Natural killer cell (primary cell): Measurements from ENCODE around the gene STX10. TPM values are rescaled to one million over a fixed set of nuclear protein-coding genes. Genes with fewer than 3 reads are reported as not detected.

Source experiments
- ATAC-seq, 3 donors: fragments of 150-1000 bp in 2 of 3; fragments of 200-7000 bp in 1 of 3; cut with Tn5 transposase; 1 replicate in 1 of 3; 2 replicates in 2 of 3; pipeline ENCODE4 v1.10.0; 2021; ENCODE audit warnings: mild to moderate bottlenecking in 2 of 3, moderate library complexity in 2 of 3
- DNase-seq, 2 donors: peaks; one replicate each; pipeline versions ENCODE4 v3.0.0 to v3.0.0-alpha.2; 2013 to 2021; ENCODE audit warnings: mixed read lengths in 1 of 2
- H3K27ac ChIP-seq: one replicate; pipeline ENCODE4 v1.5.1; 2013; ENCODE audit warnings: mild to moderate bottlenecking, low read length
- H3K27me3 ChIP-seq: one replicate; pipeline ENCODE4 v1.6.1; 2013; ENCODE audit warnings: low read length; ENCODE audit not compliant: control insufficient read depth, insufficient read depth
- H3K36me3 ChIP-seq: one replicate; pipeline ENCODE4 v1.6.1; 2013; ENCODE audit warnings: low read length; ENCODE audit not compliant: control insufficient read depth, insufficient read depth
- H3K4me1 ChIP-seq: one replicate; pipeline ENCODE4 v1.6.1; 2013; ENCODE audit warnings: low read length; ENCODE audit not compliant: control insufficient read depth, insufficient read depth
- H3K4me3 ChIP-seq: one replicate; pipeline ENCODE4 v1.5.1; 2013; ENCODE audit warnings: low read length
- H3K9me3 ChIP-seq: one replicate; pipeline ENCODE4 v1.6.1; 2013; ENCODE audit warnings: low read length; ENCODE audit not compliant: control insufficient read depth, insufficient read depth
- H3K27ac Mint-ChIP-seq, 2 donors: one replicate each; pipeline ENCODE4 v1.8.0; 2022; ENCODE audit warnings: mild to moderate bottlenecking in 2 of 2, mixed read lengths in 2 of 2, moderate library complexity in 1 of 2
- H3K27me3 Mint-ChIP-seq, 2 donors: one replicate each; pipeline ENCODE4 v1.8.0; 2022; ENCODE audit warnings: low read depth in 2 of 2, mixed read lengths in 2 of 2
- H3K36me3 Mint-ChIP-seq: one replicate; pipeline ENCODE4 v1.8.0; 2022; ENCODE audit warnings: mixed read lengths
- H3K4me1 Mint-ChIP-seq, 2 donors: one replicate each; pipeline ENCODE4 v1.8.0; 2022; ENCODE audit warnings: mixed read lengths in 2 of 2
- H3K4me3 Mint-ChIP-seq: one replicate; pipeline ENCODE4 v1.8.0; 2022; ENCODE audit warnings: mild to moderate bottlenecking, moderate library complexity, mixed read lengths
- H3K9me3 Mint-ChIP-seq, 2 donors: one replicate each; pipeline ENCODE4 v1.8.0; 2022; ENCODE audit warnings: mixed read lengths in 2 of 2
- CTCF ChIP-seq: fragments of 200-600 bp; IDR thresholded peaks from one replicate; pipeline ENCODE4 v1.8.0; 2022; ENCODE audit warnings: antibody characterized with exemption
- WGBS: methylation state at CpG from one replicate; pipeline ENCODE4 v1.1.7; 2013; ENCODE audit warnings: missing lambda C conversion rate; ENCODE audit not compliant: insufficient coverage; 5-methylcytosine and 5-hydroxymethylcytosine counted together
- intact Hi-C: fragments of 100-400 bp; cut with micrococcal nuclease; formaldehyde crosslinking; loops from one replicate; pipeline ENCODE4 v1.14.2; 2022
- total RNA-seq, 4 donors: library from RNA; stranded (reverse); fragments of 120-200 nt in 1 of 4; gene quantifications; one replicate each; pipeline versions ENCODE4 v1.2.3 to v1.2.4, GENCODE V29; 2013 to 2022

The STX10 gene
- total RNA-seq, 3 donors from 2014 or later (not counting 1 experiment from before 2014, with no cell fraction given) = 39.2 to 46.9 (median 42.0) TPM

- H3K36me3 Mint-ChIP-seq = no peaks in the 10 kb centered on the region
- peak overlapping the region; percentile 83 for H3K4me3 Mint-ChIP-seq
These were observed 31.6 kb downstream of the STX10 start for GRCh38 chr19:13118424-13119193.

GRCh38 chr19:13117772-13118423 lies 32.3 kb downstream of the STX10 start, which contains the start of gene NACC1:
Gene NACC1 (plus strand): TSS chr19:13118264. CDS start chr19:13135208, 16,944 bp downstream.
- Histone ChIP-seq H3K4me1 (peaks cover 65% of the 10 kb centered on the region), H3K36me3 (peaks cover 5% of the 10 kb centered on the region)

More at GRCh38 chr19:13118424-13119193, 31.6 kb downstream of the STX10 start:
- H3K4me1 ChIP-seq = peaks cover 71% of the 10 kb centered on the region
- WGBS = under 1% methylated on average over 57 of the region's 57 CpGs
- intact Hi-C loops = no loop called here
- H3K27ac ChIP-seq = peak overlapping the region; percentile 3
- H3K4me1 Mint-ChIP-seq = peaks cover 53 to 72% of the 10 kb centered on the region in 2 donors
- DNase-seq (peak in 1 of 2 donors; percentile 44), ATAC-seq (peak in 1 of 3 donors; percentile 1)
- H3K9me3 ChIP-seq = no peaks in the 10 kb centered on the region
- H3K4me3 ChIP-seq = peak overlapping the region; percentile 74
- peaks cover 5% of the 10 kb centered on the region for H3K36me3 ChIP-seq
- TF ChIP-seq CTCF = no peak
- H3K27me3 Mint-ChIP-seq = no peaks in the 10 kb centered on the region
- no peaks in the 10 kb centered on the region for H3K9me3 Mint-ChIP-seq
- H3K27ac Mint-ChIP-seq = peak overlapping the region; percentile 36 to 74
- H3K27me3 ChIP-seq = no peaks in the 10 kb centered on the region

GRCh38 chr19:13117176-13117771 lies 32.9 kb downstream of the STX10 start:
- intact Hi-C loops = loop anchor here (2.0 kb wide), 1 partner anchor 14 kb away; the partner anchor contains the start of gene LYL1
- TF ChIP-seq CTCF = no peak
- H3K4me3 ChIP-seq = peak overlapping the region; percentile 68
- no peaks in the 10 kb centered on the region for H3K9me3 ChIP-seq
- peak overlapping the region; percentile 88 to 93 for H3K27ac Mint-ChIP-seq
- H3K4me3 Mint-ChIP-seq = peak overlapping the region; percentile 99
- ATAC-seq (peak in 2 of 3 donors; percentile 3 to 9), DNase-seq (peak in 1 of 2 donors; percentile 64)
- 16% methylated on average over 20 of the region's 20 CpGs for WGBS
- peaks cover 45 to 59% of the 10 kb centered on the region in 2 donors for H3K4me1 Mint-ChIP-seq
- no peaks in the 10 kb centered on the region for H3K27me3 Mint-ChIP-seq
- H3K4me1 ChIP-seq = peaks cover 58% of the 10 kb centered on the region
- H3K9me3 Mint-ChIP-seq = no peaks in the 10 kb centered on the region
- no peaks in the 10 kb centered on the region for H3K27me3 ChIP-seq
- H3K36me3 Mint-ChIP-seq = no peaks in the 10 kb centered on the region
- peaks cover 5% of the 10 kb centered on the region for H3K36me3 ChIP-seq
- H3K27ac ChIP-seq = peak overlapping the region; percentile 41

More at GRCh38 chr19:13117772-13118423, 32.3 kb downstream of the STX10 start, which contains the start of gene NACC1:
- no peaks in the 10 kb centered on the region for H3K27me3 ChIP-seq
- no peaks in the 10 kb centered on the region for H3K9me3 ChIP-seq
- intact Hi-C loops = loop anchor here (2.0 kb wide), 1 partner anchor 15 kb away; the partner anchor contains the start of gene LYL1
- H3K4me1 Mint-ChIP-seq = peaks cover 51 to 65% of the 10 kb centered on the region in 2 donors
- no peak for TF ChIP-seq CTCF
- peak within 1 kb of the TSS; percentile 74 for H3K4me3 ChIP-seq
- H3K4me3 Mint-ChIP-seq = peak within 1 kb of the TSS; percentile 99
- DNase-seq = peak; percentile 86 to 92
- ATAC-seq = peak; percentile 77 to 92 (median 81)
- peak within 1 kb of the TSS; percentile 55 for H3K27ac ChIP-seq
- no peaks in the 10 kb centered on the region for H3K9me3 Mint-ChIP-seq
- H3K27ac Mint-ChIP-seq = peak within 1 kb of the TSS; percentile 88 to 93
- H3K36me3 Mint-ChIP-seq = no peaks in the 10 kb centered on the region
- H3K27me3 Mint-ChIP-seq = no peaks in the 10 kb centered on the region
- 3% methylated on average over 65 of the region's 65 CpGs for WGBS
